Measurements from ENCODE around the gene JAG1.

DNA sequence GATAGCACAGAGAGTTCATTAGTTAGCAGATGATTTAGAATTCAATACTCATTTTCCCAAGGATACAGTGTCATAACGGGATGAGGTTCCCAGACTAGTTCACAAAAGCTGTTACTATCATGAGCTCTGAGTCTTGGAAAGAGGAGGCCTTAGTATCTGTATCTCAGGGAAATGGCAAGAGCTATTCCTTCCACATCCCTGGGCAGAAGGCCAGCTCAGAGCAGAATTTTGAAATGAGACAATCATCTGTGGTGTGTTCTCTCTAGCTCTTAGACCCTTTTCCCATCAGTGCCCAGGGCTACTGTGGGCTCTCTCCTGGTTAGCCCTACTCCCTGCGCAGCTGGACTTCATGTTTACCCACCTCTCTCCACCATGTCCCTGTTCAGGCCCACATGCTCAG, 64.5 kb downstream of the JAG1 start:
- TF ChIP-seq ZNF274 (IDR thresholded peaks at IDR 0.05; ENCODE audit: low read depth, low read length) (no peak), YY1 (IDR thresholded peaks at IDR 0.05; ENCODE audit: insufficient read depth, insufficient read length) (no peak), SUZ12 (IDR thresholded peaks at IDR 0.05; ENCODE audit: extremely low read depth, insufficient read depth, insufficient read length) (no peak)

Data from NT2/D1 (cell line).